ENCODE measurements around the gene ARHGAP22.

The ARHGAP22 gene

DNA sequence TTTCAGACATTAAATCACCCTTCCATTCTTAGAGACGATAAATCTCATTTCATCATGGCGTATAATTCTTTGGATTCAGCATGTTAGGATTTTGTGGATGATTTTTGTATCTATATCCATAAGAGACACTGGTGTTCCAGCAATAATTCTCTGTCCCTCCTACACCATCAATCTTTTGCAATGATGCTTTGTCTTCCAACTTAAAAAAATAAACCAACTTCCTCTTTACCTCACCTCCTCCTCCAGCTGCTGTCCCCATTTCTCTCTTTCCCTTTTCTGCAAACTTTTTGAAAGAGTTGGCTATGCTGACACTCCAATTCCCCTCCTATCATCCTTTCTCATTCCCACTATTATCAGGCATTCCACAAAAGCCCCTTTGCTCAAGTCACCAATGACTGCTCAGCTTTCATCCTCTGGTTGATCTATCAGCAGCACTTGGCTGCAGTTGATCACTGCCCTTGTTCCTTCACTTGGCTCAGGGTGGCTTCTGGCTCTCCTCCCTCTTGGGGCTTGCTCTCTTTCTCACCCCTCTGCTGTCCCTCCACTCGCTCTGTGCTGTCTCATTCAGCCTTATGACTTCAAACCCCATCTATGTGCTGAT is 130.0 kb downstream of the ARHGAP22 start:
- no peak for DNase-seq

- DNase-seq, result no peak
Observed at GRCh38 chr10:48473704-48474103, 131.2 kb downstream of the ARHGAP22 start.

- no peak for DNase-seq
Observed at GRCh38 chr10:48472501-48473069, 132.3 kb downstream of the ARHGAP22 start.

GRCh38 chr10:48470893-48471805 is 133.7 kb downstream of the ARHGAP22 start:
- no peak for DNase-seq

GRCh38 chr10:48470115-48470892 is 134.6 kb downstream of the ARHGAP22 start:
- no peak for DNase-seq

DNA sequence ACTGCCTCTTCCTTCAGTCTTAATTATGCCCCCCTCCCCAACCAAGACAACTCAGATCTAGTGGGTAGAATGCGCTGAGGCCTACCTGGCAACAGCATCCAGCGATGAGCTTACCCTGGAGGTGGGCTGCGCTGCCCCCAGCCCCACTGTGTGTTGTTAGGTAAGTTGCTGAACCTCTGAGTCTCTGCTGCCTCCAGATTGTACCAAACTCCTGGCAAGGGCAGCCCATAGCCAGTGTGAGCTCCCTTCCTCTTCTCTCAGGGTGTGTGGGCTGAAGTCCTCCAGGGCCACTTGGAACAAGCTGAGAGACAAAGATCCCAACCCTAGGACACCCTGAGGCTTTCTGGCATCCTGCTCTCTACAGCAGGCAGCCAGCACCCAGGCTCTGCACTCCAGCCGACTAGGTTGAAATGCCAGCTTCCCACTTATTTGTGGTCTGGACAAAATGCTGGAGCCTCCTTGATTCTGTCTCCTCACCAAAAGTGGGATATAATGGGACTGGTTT is 135.3 kb downstream of the ARHGAP22 start:
- no peak for DNase-seq

- DNase-seq, result no peak
Observed at GRCh38 chr10:48468866-48469511, 135.9 kb downstream of the ARHGAP22 start.

GRCh38 chr10:48468130-48468790 is 136.6 kb downstream of the ARHGAP22 start:
- no peak for DNase-seq

DNA sequence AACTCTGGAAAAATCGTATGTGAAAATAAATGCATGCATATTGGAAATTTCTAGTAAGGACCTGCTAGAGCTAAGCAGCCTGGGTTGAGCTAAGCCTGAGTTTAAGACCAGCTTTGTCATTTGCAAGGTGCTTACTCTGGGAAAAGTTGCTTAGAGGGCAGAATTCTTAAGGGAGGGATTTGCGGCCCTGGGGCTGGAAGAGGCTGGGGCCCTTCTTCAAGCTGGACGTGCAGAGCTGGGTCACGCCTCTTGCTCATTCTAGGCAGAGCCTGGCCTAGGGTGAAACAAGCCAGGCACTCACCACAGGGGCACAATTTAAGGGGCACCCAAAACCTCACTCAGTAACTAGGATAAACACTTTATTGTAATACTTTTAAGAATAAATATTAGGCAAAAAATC is 137.2 kb downstream of the ARHGAP22 start:
- no peak for DNase-seq

DNA sequence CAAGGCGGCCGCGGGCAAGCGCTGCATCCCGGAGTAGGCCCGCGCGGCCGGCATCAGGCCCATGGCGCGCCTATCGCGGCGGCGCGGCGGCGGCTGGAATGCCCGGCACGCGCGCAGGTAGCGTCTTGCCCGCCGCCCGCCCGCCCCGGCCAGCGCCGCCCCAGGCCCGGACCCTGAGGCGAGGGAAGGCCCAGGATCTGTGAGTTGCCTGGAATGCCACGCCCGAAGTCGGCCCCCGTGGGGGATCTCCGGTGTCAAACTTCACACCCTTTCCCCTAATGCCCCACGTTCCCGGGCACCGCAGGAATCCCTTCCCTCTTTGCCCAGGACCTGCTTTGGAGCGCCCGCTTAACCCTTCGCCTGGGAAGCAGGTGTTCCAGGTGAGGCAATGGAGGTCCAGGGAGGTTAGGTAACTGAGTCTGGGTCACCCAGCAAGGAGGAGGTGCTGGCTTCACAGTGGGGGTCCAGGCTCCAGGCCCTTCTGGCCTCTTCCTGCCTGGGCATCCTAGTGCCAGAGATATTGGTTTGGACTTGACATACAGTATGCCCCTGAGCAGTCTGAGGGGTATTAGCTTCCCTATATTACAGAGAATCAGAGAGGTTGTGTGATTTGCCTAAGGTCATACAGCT is 138.1 kb downstream of the ARHGAP22 start:
- no peak for DNase-seq

DNA sequence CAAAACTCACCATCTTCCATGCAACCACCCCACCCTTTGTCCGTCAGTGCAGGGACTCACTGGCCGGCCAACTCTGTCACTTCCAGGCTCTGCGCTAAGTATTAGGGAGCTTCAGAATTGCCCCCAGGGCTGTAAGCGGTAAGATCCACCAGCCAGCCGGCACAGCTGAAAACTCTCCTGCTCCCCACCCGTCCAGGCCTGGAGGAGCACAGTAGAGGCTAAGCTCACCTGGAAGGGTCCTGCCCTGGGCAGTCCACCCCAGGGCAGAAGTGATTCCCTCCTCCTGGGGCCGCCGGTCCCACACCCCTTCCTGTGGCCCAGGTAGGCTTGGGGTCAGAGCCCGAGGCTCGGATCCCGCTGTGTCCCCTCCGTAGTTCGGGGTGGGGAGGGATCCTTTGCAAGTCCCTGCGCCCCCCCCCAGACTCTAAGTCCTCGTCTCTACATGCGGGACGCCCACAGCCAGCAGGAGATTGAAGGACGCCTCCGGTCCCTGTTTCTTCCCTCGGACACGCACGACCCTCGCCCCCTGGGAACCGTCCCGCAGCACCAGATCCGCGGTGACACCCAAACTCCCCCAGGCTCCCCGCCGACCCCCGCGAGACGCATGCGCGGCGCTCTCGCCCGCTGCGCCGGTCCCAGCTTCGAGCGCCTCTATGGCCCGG is 138.9 kb downstream of the ARHGAP22 start:
- no peak for DNase-seq

DNA sequence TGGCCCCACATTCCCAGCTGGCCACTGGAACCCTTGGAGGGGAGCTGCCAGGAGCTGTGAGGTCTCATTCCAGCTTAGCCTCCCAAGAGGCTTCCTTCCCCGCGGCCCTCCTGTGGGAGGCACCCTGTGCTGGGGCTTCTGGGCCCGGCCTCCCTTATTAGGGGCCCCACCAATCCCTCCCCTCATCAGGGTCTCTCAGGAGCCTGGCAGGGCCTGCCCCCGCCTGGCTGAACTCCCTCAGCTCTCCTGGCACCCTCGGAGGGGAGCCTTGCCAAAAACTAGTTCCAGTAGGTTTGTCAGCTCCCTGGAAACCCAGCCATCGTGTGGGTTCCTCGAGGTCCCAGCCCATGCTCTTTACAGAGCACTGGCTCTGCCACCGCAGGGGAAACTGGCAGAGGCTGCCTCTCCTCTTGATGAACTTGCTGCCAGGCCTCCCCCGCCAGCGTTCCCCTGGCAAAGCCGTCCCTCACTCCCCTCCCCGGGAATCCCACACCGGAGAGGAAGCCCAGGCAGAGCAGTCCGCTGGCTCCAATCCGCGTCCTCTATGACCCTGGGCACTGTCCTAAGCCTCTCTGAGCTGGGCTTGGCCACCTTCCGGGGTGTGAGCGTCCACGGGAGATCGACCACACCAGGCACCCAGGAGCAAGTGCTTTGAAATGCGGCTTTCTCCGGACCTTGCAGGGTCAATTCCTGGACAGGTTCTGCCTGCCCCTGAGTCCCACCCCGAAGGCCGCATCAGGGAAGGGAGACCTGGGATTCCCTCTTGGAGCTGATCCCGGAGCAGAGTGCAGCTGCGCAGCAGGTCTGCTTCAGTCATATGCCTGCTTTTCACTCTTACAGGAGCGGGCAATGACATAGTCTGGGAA is 139.8 kb downstream of the ARHGAP22 start:
- no peak for DNase-seq

- DNase-seq, result no peak
Observed at GRCh38 chr10:48464121-48464870, 140.6 kb downstream of the ARHGAP22 start.

- no peak for DNase-seq
Observed at GRCh38 chr10:48463318-48464003, 141.4 kb downstream of the ARHGAP22 start.

DNA sequence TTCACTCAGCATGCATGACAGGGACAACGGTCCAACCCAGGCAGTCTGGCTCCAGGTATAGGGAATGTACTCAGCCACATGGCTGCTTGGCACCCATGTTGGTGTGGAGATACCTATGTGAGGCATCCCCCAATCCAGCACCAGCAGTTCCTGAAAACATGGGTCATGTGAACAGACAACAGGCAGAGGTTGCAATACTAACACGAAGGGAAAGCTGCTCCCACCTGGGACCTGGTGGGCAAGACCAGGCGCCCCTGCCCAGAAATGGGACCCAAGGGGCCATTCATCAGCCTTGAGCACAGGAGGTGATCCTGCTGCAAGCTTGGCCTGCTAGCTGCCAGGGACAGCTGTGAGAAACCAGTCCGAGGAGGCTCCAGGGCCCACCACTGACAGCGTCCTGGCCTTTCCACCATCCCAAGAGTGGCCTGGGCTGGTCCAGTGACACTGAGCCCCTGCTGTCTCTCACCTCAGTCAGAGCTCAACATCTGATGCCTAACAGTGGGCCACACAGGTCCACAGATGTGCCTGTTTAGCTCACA is 142.3 kb downstream of the ARHGAP22 start:
- DNase-seq, result no peak

DNA sequence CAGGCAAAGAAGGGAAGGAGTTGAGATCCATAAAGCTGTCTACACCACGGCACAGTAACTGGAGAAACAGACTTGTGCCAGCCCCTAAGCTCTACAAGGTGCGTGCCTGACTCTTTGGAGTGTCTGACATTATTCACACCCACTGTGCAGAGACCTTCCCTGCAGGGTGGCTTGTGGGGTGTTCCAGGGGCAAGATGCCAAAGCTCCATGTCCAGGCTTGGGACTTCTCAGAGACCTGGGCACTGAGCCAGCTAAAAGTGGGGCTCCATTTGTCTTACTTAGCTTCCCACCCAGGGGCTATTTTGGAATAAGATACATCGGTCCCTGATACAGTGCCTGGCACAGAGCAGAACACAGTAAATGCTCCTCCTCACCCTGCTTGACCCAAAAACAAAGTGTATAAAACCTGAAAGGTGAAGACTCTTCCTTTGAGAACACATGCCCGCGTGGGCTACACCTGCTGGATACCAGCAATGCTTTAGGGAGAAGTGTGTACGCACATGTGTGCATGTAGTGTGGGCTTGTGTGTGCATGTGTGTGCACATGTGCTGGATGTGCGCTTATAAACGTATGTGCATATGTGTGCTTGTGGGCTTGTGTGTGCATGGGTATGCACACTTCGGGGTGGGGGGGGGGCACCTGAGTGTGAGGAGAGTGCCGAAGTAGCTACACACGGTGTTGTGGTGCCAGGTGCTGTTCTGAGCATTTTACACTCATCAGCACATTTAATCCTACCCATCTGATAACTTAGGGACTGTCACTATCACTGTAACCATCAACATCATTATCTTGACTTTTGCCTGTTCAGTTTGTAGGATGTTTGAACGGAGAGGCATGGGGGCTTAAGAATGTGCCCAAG is 143.0 kb downstream of the ARHGAP22 start:
- no peak for DNase-seq

DNA sequence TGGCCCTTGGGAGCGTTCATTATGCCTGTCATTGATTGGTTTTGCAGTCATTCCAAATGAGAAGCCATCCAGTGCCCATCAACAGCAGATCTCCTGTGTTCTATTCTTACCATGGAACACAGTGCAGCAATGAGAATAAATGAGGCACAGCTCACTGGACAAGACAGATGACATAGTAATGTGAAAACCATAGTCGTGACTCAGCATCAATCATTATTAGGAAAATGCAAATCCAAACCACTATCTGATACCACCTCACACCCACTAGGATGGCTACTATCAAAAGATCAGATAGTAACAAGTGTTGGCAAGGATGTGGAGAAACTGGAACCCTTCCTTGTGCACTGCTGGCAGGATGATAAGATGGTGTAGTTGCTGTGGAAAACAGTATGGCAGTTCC is 144.7 kb downstream of the ARHGAP22 start:
- DNase-seq, result no peak

Measured in T-helper 2 cell (primary cell).